ENCODE measurements around the gene SELENON. TPM values are rescaled to one million over a fixed set of nuclear protein-coding genes. Genes with fewer than 3 reads are reported as not detected.

Gene SELENON
- total RNA-seq, 1 experiment from 2014 or later = 108 TPM

GRCh38 chr1:25861316-25862286 lies 61.6 kb downstream of the SELENON start:
- Histone ChIP-seq H3K36me3 (replicated peaks; ENCODE audit: control insufficient read depth, insufficient read depth, low read length) (no peaks in the 10 kb centered on the region; the same call in 1 of the 2 replicates), H3K4me3 (ENCODE audit: insufficient read depth, low read depth, low read length) (no peak overlapping the region), H3K27me3 (ENCODE audit: control insufficient read depth, insufficient read depth, low read length) (no peaks in the 10 kb centered on the region)
- no peak for DNase-seq

GRCh38 chr1:25862785-25863485 lies 62.9 kb downstream of the SELENON start:
- Histone ChIP-seq H3K27me3 (ENCODE audit: control insufficient read depth, insufficient read depth, low read length) (no peaks in the 10 kb centered on the region), H3K4me3 (ENCODE audit: insufficient read depth, low read depth, low read length) (no peak overlapping the region), H3K36me3 (replicated peaks; ENCODE audit: control insufficient read depth, insufficient read depth, low read length) (no peaks in the 10 kb centered on the region; the same call in 1 of the 2 replicates)
- DNase-seq = no peak

GRCh38 chr1:25863486-25864262 lies 63.7 kb downstream of the SELENON start:
- H3K27me3 ChIP-seq (ENCODE audit: control insufficient read depth, insufficient read depth, low read length) = no peaks in the 10 kb centered on the region
- no peaks in the 10 kb centered on the region; the same call in 1 of the 2 replicates for H3K36me3 ChIP-seq (replicated peaks; ENCODE audit: control insufficient read depth, insufficient read depth, low read length)
- peak; percentile 53 for DNase-seq
- H3K4me3 ChIP-seq (ENCODE audit: insufficient read depth, low read depth, low read length) = no peak overlapping the region

DNA sequence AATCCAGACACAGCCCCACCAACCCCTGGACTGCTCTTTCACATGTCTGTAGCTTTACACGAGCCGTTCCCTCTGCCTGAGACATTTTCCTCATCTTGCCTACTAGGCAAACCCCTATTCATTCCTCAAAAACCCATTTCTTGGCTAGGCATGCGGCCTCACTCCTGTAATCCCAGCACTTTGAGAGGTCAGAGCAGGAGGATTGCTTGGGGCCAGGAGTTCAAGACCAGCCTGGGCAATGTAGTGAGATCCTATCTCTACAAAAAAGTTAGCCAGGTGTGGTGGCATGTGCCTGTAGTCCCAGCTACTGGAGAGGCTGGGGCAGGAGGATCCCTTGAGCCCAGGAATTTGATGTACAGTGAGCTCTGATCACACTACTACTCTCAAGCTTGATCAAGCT lies 64.4 kb downstream of the SELENON start:
- Histone ChIP-seq H3K36me3 (replicated peaks; ENCODE audit: control insufficient read depth, insufficient read depth, low read length) (no peaks in the 10 kb centered on the region; the same call in 1 of the 2 replicates), H3K4me3 (ENCODE audit: insufficient read depth, low read depth, low read length) (no peak overlapping the region), H3K27me3 (ENCODE audit: control insufficient read depth, insufficient read depth, low read length) (no peaks in the 10 kb centered on the region)
- no peak for DNase-seq

- Histone ChIP-seq H3K27me3 (ENCODE audit: control insufficient read depth, insufficient read depth, low read length) (no peaks in the 10 kb centered on the region), H3K36me3 (replicated peaks; ENCODE audit: control insufficient read depth, insufficient read depth, low read length) (no peaks in the 10 kb centered on the region; the same call in 1 of the 2 replicates), H3K4me3 (ENCODE audit: insufficient read depth, low read depth, low read length) (no peak overlapping the region)
- DNase-seq = no peak
These were observed 66.3 kb downstream of the SELENON start for GRCh38 chr1:25866288-25866687.

DNA sequence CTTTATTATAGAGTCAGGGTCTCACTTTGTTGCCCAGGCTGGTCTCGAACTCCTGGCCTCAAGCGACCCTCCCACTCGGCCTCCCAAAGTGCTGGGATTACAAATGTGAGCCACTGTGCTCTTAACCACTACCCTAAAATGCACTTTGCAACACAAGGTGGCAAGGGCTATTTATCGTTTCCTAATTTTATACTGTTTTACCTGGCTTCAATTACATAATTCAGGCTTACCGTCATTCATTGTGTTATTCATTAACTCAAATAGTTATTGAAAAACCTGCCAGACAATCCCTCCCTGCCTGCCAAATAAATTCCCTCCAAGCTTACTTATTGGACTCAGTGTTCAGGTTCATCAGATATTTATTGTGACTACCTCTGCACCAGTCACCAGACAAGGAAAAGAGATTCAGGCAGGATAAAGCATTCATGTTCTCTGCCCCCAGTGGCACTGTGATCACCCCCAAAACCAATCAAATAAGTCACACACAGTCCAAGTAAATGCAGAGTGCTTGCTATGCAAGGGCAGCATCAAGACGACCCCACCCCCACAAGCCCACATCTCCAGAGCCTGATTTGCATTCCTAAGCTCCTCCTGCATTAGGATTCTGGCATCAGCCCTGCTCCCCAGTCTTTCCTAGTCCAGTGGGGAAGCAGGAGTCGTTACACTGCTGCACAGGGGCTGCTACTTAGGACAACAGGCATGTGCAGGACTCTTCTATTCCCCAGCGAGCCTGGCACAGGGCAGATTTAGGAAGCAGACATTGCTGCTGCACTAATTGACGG lies 67.4 kb downstream of the SELENON start:
- no peaks in the 10 kb centered on the region; the same call in 1 of the 2 replicates for H3K36me3 ChIP-seq (replicated peaks; ENCODE audit: control insufficient read depth, insufficient read depth, low read length)
- no peak overlapping the region for H3K4me3 ChIP-seq (ENCODE audit: insufficient read depth, low read depth, low read length)
- DNase-seq = peak; percentile 79
- H3K27me3 ChIP-seq (ENCODE audit: control insufficient read depth, insufficient read depth, low read length) = no peaks in the 10 kb centered on the region

Other genes with a start within 250 kb of the SELENON start
- 19.5 and 25.6 TPM in 2 replicates for gene MAN1C1, start 183.4 kb upstream of the SELENON start, total RNA-seq (2014; rRNA removed; shearing (Covaris generic))
- 36.8 and 38.8 TPM in 2 replicates for gene MTFR1L, start 19.8 kb downstream of the SELENON start, total RNA-seq (2014; rRNA removed; shearing (Covaris generic))
- gene AUNIP, start 59.3 kb downstream of the SELENON start, total RNA-seq (2014; rRNA removed; shearing (Covaris generic)) = 38.9 and 42.2 TPM in 2 replicates
- gene PAQR7, start 75.5 kb downstream of the SELENON start, total RNA-seq (2014; rRNA removed; shearing (Covaris generic)) = 7.9 and 8.2 TPM in 2 replicates
- gene STMN1, start 106.2 kb downstream of the SELENON start, total RNA-seq (2014; rRNA removed; shearing (Covaris generic)) = 388 and 484 TPM in 2 replicates
- 11.1 and 13.0 TPM in 2 replicates for gene PAFAH2, start 197.9 kb downstream of the SELENON start, total RNA-seq (2014; rRNA removed; shearing (Covaris generic))
- gene EXTL1, start 221.6 kb downstream of the SELENON start, total RNA-seq (2014; rRNA removed; shearing (Covaris generic)) = 0.38 and 1.1 TPM in 2 replicates
- 0.17 TPM in 1 of 2 replicates, not detected in the other for gene SLC30A2, start 245.9 kb downstream of the SELENON start, total RNA-seq (2014; rRNA removed; shearing (Covaris generic))

All from H7 (cell line).